ENCODE measurements around the gene C2orf74. TPM values are rescaled to one million over a fixed set of nuclear protein-coding genes. Genes with fewer than 3 reads are reported as not detected.

Gene C2orf74
- total and polyA plus RNA-seq, 2 experiments from 2014 or later, result 5.7 to 21.5 TPM

DNA sequence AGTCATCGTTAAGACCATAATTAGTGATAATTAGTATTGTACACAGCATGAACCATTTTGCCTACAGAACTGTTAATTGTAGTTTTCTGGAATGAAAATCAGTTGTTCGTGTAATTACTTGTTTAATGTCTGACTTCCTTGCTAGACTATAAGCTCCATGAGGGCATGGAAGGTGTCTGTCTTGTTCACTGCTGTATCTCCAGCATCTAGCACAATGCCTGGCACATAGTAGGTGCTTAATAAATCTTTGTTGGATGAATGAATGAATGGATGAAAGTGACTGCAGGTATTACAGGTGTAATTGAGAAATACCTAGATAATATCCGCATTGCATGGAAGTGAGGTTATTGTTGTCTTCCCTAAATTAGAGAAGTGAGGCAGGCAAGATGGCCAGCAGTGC lies 21.8 kb downstream of the C2orf74 start:
- H3K27me3 ChIP-seq (ENCODE audit: insufficient read depth), result no peaks in the 10 kb centered on the region
- H3K36me3 Mint-ChIP-seq (ENCODE audit: low read depth), result peaks cover 88% of the 10 kb centered on the region
- no peak overlapping the region for H3K4me2 ChIP-seq
- no peak overlapping the region for H3K27ac Mint-ChIP-seq
- H3K4me1 Mint-ChIP-seq, result peaks cover 28% of the 10 kb centered on the region
- no peak overlapping the region; the same call in 1 of the 2 replicates for H3K27ac ChIP-seq (ENCODE audit: low read depth)
- TF ChIP-seq EZH2 (IDR thresholded peaks at IDR 0.05; ENCODE audit: low read depth, unreplicated experiment), result no peak
- TF ChIP-seq STAT1 (IDR thresholded peaks at IDR 0.05; ENCODE audit: unreplicated experiment), result no peak
- TF ChIP-seq, protein P1, sequence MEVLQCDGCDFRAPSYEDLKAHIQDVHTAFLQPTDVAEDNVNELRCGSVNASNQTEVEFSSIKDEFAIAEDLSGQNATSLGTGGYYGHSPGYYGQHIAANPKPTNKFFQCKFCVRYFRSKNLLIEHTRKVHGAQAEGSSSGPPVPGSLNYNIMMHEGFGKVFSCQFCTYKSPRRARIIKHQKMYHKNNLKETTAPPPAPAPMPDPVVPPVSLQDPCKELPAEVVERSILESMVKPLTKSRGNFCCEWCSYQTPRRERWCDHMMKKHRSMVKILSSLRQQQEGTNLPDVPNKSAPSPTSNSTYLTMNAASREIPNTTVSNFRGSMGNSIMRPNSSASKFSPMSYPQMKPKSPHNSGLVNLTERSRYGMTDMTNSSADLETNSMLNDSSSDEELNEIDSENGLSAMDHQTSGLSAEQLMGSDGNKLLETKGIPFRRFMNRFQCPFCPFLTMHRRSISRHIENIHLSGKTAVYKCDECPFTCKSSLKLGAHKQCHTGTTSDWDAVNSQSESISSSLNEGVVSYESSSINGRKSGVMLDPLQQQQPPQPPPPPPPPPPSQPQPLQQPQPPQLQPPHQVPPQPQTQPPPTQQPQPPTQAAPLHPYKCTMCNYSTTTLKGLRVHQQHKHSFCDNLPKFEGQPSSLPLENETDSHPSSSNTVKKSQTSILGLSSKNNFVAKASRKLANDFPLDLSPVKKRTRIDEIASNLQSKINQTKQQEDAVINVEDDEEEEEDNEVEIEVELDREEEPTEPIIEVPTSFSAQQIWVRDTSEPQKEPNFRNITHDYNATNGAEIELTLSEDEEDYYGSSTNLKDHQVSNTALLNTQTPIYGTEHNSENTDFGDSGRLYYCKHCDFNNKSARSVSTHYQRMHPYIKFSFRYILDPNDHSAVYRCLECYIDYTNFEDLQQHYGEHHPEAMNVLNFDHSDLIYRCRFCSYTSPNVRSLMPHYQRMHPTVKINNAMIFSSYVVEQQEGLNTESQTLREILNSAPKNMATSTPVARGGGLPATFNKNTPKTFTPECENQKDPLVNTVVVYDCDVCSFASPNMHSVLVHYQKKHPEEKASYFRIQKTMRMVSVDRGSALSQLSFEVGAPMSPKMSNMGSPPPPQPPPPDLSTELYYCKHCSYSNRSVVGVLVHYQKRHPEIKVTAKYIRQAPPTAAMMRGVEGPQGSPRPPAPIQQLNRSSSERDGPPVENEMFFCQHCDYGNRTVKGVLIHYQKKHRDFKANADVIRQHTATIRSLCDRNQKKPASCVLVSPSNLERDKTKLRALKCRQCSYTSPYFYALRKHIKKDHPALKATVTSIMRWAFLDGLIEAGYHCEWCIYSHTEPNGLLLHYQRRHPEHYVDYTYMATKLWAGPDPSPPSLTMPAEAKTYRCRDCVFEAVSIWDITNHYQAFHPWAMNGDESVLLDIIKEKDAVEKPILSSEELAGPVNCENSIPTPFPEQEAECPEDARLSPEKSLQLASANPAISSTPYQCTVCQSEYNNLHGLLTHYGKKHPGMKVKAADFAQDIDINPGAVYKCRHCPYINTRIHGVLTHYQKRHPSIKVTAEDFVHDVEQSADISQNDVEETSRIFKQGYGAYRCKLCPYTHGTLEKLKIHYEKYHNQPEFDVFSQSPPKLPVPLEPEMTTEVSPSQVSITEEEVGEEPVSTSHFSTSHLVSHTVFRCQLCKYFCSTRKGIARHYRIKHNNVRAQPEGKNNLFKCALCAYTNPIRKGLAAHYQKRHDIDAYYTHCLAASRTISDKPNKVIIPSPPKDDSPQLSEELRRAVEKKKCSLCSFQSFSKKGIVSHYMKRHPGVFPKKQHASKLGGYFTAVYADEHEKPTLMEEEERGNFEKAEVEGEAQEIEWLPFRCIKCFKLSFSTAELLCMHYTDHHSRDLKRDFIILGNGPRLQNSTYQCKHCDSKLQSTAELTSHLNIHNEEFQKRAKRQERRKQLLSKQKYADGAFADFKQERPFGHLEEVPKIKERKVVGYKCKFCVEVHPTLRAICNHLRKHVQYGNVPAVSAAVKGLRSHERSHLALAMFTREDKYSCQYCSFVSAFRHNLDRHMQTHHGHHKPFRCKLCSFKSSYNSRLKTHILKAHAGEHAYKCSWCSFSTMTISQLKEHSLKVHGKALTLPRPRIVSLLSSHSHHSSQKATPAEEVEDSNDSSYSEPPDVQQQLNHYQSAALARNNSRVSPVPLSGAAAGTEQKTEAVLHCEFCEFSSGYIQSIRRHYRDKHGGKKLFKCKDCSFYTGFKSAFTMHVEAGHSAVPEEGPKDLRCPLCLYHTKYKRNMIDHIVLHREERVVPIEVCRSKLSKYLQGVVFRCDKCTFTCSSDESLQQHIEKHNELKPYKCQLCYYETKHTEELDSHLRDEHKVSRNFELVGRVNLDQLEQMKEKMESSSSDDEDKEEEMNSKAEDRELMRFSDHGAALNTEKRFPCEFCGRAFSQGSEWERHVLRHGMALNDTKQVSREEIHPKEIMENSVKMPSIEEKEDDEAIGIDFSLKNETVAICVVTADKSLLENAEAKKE (CRISPR knock-in tag; IDR thresholded peaks at IDR 0.05), result no peak
- TF ChIP-seq, protein P2, sequence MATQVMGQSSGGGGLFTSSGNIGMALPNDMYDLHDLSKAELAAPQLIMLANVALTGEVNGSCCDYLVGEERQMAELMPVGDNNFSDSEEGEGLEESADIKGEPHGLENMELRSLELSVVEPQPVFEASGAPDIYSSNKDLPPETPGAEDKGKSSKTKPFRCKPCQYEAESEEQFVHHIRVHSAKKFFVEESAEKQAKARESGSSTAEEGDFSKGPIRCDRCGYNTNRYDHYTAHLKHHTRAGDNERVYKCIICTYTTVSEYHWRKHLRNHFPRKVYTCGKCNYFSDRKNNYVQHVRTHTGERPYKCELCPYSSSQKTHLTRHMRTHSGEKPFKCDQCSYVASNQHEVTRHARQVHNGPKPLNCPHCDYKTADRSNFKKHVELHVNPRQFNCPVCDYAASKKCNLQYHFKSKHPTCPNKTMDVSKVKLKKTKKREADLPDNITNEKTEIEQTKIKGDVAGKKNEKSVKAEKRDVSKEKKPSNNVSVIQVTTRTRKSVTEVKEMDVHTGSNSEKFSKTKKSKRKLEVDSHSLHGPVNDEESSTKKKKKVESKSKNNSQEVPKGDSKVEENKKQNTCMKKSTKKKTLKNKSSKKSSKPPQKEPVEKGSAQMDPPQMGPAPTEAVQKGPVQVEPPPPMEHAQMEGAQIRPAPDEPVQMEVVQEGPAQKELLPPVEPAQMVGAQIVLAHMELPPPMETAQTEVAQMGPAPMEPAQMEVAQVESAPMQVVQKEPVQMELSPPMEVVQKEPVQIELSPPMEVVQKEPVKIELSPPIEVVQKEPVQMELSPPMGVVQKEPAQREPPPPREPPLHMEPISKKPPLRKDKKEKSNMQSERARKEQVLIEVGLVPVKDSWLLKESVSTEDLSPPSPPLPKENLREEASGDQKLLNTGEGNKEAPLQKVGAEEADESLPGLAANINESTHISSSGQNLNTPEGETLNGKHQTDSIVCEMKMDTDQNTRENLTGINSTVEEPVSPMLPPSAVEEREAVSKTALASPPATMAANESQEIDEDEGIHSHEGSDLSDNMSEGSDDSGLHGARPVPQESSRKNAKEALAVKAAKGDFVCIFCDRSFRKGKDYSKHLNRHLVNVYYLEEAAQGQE (IDR thresholded peaks at IDR 0.05; ENCODE audit: unreplicated experiment), result no peak
- TF ChIP-seq NANOG (IDR thresholded peaks at IDR 0.05; ENCODE audit: borderline replicate concordance), result no peak
- peaks cover 8% of the 10 kb centered on the region for H4K20me1 ChIP-seq (replicated peaks; ENCODE audit: insufficient read depth)
- H3K4me3 ChIP-seq, result no peak overlapping the region
- peaks cover 9% of the 10 kb centered on the region for H3K27me3 Mint-ChIP-seq (ENCODE audit: insufficient read depth, low read depth, poor library complexity)
- no peak overlapping the region for H3K4me3 Mint-ChIP-seq
- peaks cover 43% of the 10 kb centered on the region for H3K36me3 ChIP-seq (ENCODE audit: insufficient read depth)
- no peak for DNase-seq (ENCODE audit: low spot score)
- H3K9me3 Mint-ChIP-seq, result no peaks in the 10 kb centered on the region
- no peaks in the 10 kb centered on the region for H3K9me2 ChIP-seq (ENCODE audit: insufficient read depth)
- no peak for ATAC-seq
- no peak overlapping the region for H2AFZ ChIP-seq
- H3K79me2 ChIP-seq (replicated peaks; ENCODE audit: insufficient read depth), result peaks cover 7% of the 10 kb centered on the region
- H3F3A ChIP-seq (replicated peaks; ENCODE audit: low read depth), result 0 out of 2 replicates have a peak, but pooled peaks cover 4% of the 10 kb centered on the region
- peaks cover 20% of the 10 kb centered on the region for H3K4me1 ChIP-seq (ENCODE audit: insufficient read depth)

Measured in GM23338 (cell line).